GM23338 (cell line): ENCODE data around the gene ATP9A. TPM values are rescaled to one million over a fixed set of nuclear protein-coding genes. Genes with fewer than 3 reads are reported as not detected.

ENCODE experiments used
- ATAC-seq: fragments of 200-7000 bp; cut with Tn5 transposase; 3 replicates; pipeline ENCODE4 v1.9.1; 2020
- DNase-seq: peaks from one replicate; pipeline ENCODE4 v3.0.0-alpha.2; 2015; ENCODE audit warnings: low spot score
- H2AFZ ChIP-seq: fragments of 200-600 bp; sonication (generic); 2 replicates; pipeline ENCODE4 v1.8.0; 2016; ENCODE audit warnings: antibody characterized with exemption, mild to moderate bottlenecking, moderate library complexity
- H3F3A ChIP-seq: fragments of 200-600 bp; sonication (generic); replicated peaks from 2 replicates; pipeline ENCODE4 v1.8.0; 2017; ENCODE audit warnings: antibody characterized with exemption, mixed run types, low read depth
- H3K27ac ChIP-seq: fragments of 200-600 bp; sonication (generic); 2 replicates; pipeline ENCODE4 v1.6.1; 2016; ENCODE audit warnings: low read depth
- H3K27me3 ChIP-seq: fragments of 200-600 bp; sonication (generic); 2 replicates; pipeline ENCODE4 v1.8.0; 2016; ENCODE audit warnings: mild to moderate bottlenecking, mixed run types, moderate library complexity; ENCODE audit not compliant: insufficient read depth
- H3K36me3 ChIP-seq: fragments of 200-600 bp; sonication (generic); 2 replicates; pipeline ENCODE4 v1.8.0; 2016; ENCODE audit warnings: mild to moderate bottlenecking; ENCODE audit not compliant: insufficient read depth
- H3K4me1 ChIP-seq: fragments of 200-600 bp; sonication (generic); 2 replicates; pipeline ENCODE4 v1.8.0; 2016; ENCODE audit warnings: mild to moderate bottlenecking, moderate library complexity; ENCODE audit not compliant: insufficient read depth
- H3K4me2 ChIP-seq: fragments of 200-600 bp; sonication (generic); 2 replicates; pipeline ENCODE4 v1.7.1; 2017; ENCODE audit warnings: mixed run types
- H3K4me3 ChIP-seq: fragments of 200-600 bp; sonication (generic); 2 replicates; pipeline ENCODE4 v1.6.1; 2016; ENCODE audit warnings: mixed run types
- H3K79me2 ChIP-seq: fragments of 200-600 bp; sonication (generic); replicated peaks from 2 replicates; pipeline ENCODE4 v1.8.0; 2017; ENCODE audit warnings: mild to moderate bottlenecking; ENCODE audit not compliant: insufficient read depth
- H3K9me2 ChIP-seq: fragments of 200-600 bp; sonication (generic); 2 replicates; pipeline ENCODE4 v1.8.0; 2017; ENCODE audit not compliant: insufficient read depth
- H4K20me1 ChIP-seq: fragments of 200-600 bp; sonication (generic); replicated peaks from 2 replicates; pipeline ENCODE4 v1.8.0; 2017; ENCODE audit warnings: mild to moderate bottlenecking; ENCODE audit not compliant: insufficient read depth
- H3K27ac Mint-ChIP-seq: 2 replicates; pipeline ENCODE4 v1.8.0; 2020; ENCODE audit warnings: inconsistent platforms, mild to moderate bottlenecking, moderate library complexity, mixed read lengths
- H3K27me3 Mint-ChIP-seq: 3 replicates; pipeline ENCODE4 v1.8.0; 2022; ENCODE audit warnings: low read depth, mild to moderate bottlenecking, moderate library complexity, mixed read lengths, inconsistent platforms; ENCODE audit not compliant: insufficient read depth, poor library complexity
- H3K36me3 Mint-ChIP-seq: 3 replicates; pipeline ENCODE4 v1.8.0; 2021; ENCODE audit warnings: low read depth, mild to moderate bottlenecking, inconsistent platforms, moderate library complexity, mixed read lengths
- H3K4me1 Mint-ChIP-seq: 3 replicates; pipeline ENCODE4 v1.8.0; 2020; ENCODE audit warnings: mild to moderate bottlenecking, inconsistent platforms, mixed read lengths
- H3K4me3 Mint-ChIP-seq: 3 replicates; pipeline ENCODE4 v1.8.0; 2021; ENCODE audit warnings: moderate library complexity, mild to moderate bottlenecking, inconsistent platforms, mixed read lengths
- H3K9me3 Mint-ChIP-seq: 3 replicates; pipeline ENCODE4 v1.8.0; 2020; ENCODE audit warnings: moderate library complexity, mild to moderate bottlenecking, inconsistent platforms, mixed read lengths
- CREB1 ChIP-seq: fragments of 250-450 bp; sonication (Bioruptor Pico); IDR thresholded peaks from 2 replicates; pipeline ENCODE4 v1.5.0; 2020; ENCODE audit warnings: low read depth, mild to moderate bottlenecking, moderate library complexity
- EZH2 ChIP-seq: fragments of 200-600 bp; sonication (generic); IDR thresholded peaks from one replicate; pipeline ENCODE4 v1.8.0; 2017; ENCODE audit warnings: antibody characterized with exemption, mild to moderate bottlenecking, low read depth; ENCODE audit not compliant: unreplicated experiment
- EZH2phosphoT487 ChIP-seq: fragments of 200-600 bp; sonication (generic); IDR thresholded peaks from one replicate; pipeline ENCODE4 v1.8.1; 2018; ENCODE audit warnings: antibody characterized with exemption; ENCODE audit not compliant: unreplicated experiment
- JUNB ChIP-seq: IDR thresholded peaks from one replicate; pipeline ENCODE4 v1.6.1; 2016; ENCODE audit warnings: antibody characterized with exemption; ENCODE audit not compliant: unreplicated experiment
- STAT1 ChIP-seq: IDR thresholded peaks from one replicate; pipeline ENCODE4 v1.6.1; 2016; ENCODE audit warnings: antibody characterized with exemption; ENCODE audit not compliant: unreplicated experiment
- long read RNA-seq: library from polyadenylated mRNA; unstranded; transcript quantifications from one replicate; pipeline ENCODE4 v2.0.0, GENCODE V29; 2020; ENCODE audit not compliant: unreplicated experiment
- polyA plus RNA-seq: library from polyadenylated mRNA; unstranded; fragments of >200 nt; fragmentation: Nextera tagmentation; extraction: Ambion mirVana; gene quantifications from 2 replicates; pipeline ENCODE4 v1.2.1, GENCODE V29; 2016
- total RNA-seq: library from RNA; depleted of rRNA; stranded (reverse); fragments of >200 nt; shearing (Covaris generic); gene quantifications from 2 replicates; pipeline ENCODE4 v1.2.3, GENCODE V29; 2014; rRNA removed
- TF ChIP-seq, protein P1 (sequence below): IDR thresholded peaks from 2 replicates; pipeline ENCODE4 v1.6.1; 2016; ENCODE audit warnings: antibody characterized with exemption
- TF ChIP-seq, protein P2 (sequence below): IDR thresholded peaks from one replicate; pipeline ENCODE4 v1.6.1; 2018; ENCODE audit warnings: antibody characterized with exemption; ENCODE audit not compliant: unreplicated experiment
- TF ChIP-seq, protein P3 (sequence below): fragments of 250-450 bp; sonication (Bioruptor Pico); IDR thresholded peaks from 2 replicates; pipeline ENCODE4 v1.5.0; 2020; ENCODE audit warnings: mild to moderate bottlenecking, moderate library complexity

The ATP9A gene, protein sequence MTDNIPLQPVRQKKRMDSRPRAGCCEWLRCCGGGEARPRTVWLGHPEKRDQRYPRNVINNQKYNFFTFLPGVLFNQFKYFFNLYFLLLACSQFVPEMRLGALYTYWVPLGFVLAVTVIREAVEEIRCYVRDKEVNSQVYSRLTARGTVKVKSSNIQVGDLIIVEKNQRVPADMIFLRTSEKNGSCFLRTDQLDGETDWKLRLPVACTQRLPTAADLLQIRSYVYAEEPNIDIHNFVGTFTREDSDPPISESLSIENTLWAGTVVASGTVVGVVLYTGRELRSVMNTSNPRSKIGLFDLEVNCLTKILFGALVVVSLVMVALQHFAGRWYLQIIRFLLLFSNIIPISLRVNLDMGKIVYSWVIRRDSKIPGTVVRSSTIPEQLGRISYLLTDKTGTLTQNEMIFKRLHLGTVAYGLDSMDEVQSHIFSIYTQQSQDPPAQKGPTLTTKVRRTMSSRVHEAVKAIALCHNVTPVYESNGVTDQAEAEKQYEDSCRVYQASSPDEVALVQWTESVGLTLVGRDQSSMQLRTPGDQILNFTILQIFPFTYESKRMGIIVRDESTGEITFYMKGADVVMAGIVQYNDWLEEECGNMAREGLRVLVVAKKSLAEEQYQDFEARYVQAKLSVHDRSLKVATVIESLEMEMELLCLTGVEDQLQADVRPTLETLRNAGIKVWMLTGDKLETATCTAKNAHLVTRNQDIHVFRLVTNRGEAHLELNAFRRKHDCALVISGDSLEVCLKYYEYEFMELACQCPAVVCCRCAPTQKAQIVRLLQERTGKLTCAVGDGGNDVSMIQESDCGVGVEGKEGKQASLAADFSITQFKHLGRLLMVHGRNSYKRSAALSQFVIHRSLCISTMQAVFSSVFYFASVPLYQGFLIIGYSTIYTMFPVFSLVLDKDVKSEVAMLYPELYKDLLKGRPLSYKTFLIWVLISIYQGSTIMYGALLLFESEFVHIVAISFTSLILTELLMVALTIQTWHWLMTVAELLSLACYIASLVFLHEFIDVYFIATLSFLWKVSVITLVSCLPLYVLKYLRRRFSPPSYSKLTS
- total RNA-seq (4.3 and 5.9 TPM in 2 replicates), polyA plus RNA-seq (0.68 and 0.94 TPM in 2 replicates)
- long read RNA-seq = 0 reads

DNA sequence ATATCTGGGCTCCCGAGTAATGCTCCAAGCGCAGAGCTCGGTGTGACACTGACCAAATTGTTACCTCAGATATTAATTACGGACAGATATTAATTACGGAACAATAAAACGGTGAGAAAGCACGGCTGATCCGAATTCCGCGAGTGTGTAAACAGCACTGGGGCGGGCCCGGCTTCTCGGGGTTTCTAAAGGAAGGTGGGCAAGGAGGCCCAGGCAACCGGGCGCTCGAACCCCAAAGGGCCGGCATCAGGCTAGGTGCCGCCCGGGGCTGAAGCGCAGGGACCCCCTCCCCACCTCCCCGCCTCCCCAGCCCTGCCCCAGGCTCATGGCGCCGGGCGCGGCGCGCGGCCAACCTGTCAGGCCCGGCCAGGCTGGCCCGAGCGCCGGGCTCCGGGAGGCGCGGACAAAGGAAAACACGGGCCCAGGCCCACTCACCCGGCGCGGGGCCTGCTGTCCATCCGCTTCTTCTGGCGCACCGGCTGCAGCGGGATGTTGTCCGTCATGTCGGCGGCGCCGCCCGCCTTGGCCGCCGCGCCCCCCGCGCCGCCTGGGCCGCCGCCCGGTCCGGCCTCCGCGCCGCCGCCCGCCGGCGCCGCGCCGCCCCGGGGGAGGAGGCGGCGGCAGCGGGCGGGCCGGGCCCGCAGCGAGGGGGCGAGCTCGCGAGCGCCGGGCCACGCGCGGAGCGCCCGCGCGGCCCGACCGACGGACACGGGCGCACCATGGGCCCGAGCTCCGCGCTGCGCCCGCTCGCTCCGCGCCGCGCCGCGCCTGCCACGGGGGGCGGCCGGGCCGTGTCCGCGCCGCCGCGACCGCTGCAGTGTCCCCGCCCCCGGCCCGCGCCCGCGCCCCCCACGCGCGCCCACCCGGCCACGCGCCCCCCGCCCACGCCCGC is at the start of gene ATP9A:
Gene ATP9A, minus strand, starts transcription at position 524 of the 892 bp plus-strand sequence. Its CDS starts 21 bp downstream, at position 503.
- H3K27me3 Mint-ChIP-seq = peaks cover 7% of the 10 kb centered on the region
- no peak within 1 kb of the TSS for H3K27ac Mint-ChIP-seq
- no peaks in the 10 kb centered on the region; the same call in 2 of the 3 replicates for H3K36me3 Mint-ChIP-seq
- H4K20me1 ChIP-seq = no peaks in the 10 kb centered on the region; the same call in 1 of the 2 replicates
- H3K4me1 ChIP-seq = no peaks in the 10 kb centered on the region
- H3F3A ChIP-seq = peaks cover 12% of the 10 kb centered on the region
- peak; percentile 60 for DNase-seq
- peaks cover 4% of the 10 kb centered on the region; the same call in 2 of the 3 replicates for H3K4me1 Mint-ChIP-seq
- peak within 1 kb of the TSS; percentile 93 for H3K4me3 ChIP-seq
- peaks cover 7% of the 10 kb centered on the region; the same call in 1 of the 2 replicates for H3K27me3 ChIP-seq
- no peaks in the 10 kb centered on the region for H3K9me2 ChIP-seq
- H3K4me2 ChIP-seq = peak within 1 kb of the TSS; percentile 97
- H3K27ac ChIP-seq = no peak within 1 kb of the TSS
- H3K4me3 Mint-ChIP-seq = peak within 1 kb of the TSS; percentile 78
- ATAC-seq = peak; percentile 66
- no peaks in the 10 kb centered on the region for H3K9me3 Mint-ChIP-seq
- no peaks in the 10 kb centered on the region; the same call in 1 of the 2 replicates for H3K36me3 ChIP-seq
- H2AFZ ChIP-seq = peak within 1 kb of the TSS; percentile 91; the same call in 1 of the 2 replicates
- H3K79me2 ChIP-seq = no peaks in the 10 kb centered on the region
- TF ChIP-seq, protein P1, sequence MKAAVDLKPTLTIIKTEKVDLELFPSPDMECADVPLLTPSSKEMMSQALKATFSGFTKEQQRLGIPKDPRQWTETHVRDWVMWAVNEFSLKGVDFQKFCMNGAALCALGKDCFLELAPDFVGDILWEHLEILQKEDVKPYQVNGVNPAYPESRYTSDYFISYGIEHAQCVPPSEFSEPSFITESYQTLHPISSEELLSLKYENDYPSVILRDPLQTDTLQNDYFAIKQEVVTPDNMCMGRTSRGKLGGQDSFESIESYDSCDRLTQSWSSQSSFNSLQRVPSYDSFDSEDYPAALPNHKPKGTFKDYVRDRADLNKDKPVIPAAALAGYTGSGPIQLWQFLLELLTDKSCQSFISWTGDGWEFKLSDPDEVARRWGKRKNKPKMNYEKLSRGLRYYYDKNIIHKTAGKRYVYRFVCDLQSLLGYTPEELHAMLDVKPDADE = no peak
- TF ChIP-seq EZH2phosphoT487 (no peak), STAT1 (no peak), CREB1 (CRISPR knock-in tag) (no peak), JUNB (no peak), EZH2 (no peak)
- TF ChIP-seq, protein P2, sequence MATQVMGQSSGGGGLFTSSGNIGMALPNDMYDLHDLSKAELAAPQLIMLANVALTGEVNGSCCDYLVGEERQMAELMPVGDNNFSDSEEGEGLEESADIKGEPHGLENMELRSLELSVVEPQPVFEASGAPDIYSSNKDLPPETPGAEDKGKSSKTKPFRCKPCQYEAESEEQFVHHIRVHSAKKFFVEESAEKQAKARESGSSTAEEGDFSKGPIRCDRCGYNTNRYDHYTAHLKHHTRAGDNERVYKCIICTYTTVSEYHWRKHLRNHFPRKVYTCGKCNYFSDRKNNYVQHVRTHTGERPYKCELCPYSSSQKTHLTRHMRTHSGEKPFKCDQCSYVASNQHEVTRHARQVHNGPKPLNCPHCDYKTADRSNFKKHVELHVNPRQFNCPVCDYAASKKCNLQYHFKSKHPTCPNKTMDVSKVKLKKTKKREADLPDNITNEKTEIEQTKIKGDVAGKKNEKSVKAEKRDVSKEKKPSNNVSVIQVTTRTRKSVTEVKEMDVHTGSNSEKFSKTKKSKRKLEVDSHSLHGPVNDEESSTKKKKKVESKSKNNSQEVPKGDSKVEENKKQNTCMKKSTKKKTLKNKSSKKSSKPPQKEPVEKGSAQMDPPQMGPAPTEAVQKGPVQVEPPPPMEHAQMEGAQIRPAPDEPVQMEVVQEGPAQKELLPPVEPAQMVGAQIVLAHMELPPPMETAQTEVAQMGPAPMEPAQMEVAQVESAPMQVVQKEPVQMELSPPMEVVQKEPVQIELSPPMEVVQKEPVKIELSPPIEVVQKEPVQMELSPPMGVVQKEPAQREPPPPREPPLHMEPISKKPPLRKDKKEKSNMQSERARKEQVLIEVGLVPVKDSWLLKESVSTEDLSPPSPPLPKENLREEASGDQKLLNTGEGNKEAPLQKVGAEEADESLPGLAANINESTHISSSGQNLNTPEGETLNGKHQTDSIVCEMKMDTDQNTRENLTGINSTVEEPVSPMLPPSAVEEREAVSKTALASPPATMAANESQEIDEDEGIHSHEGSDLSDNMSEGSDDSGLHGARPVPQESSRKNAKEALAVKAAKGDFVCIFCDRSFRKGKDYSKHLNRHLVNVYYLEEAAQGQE = no peak
- TF ChIP-seq, protein P3, sequence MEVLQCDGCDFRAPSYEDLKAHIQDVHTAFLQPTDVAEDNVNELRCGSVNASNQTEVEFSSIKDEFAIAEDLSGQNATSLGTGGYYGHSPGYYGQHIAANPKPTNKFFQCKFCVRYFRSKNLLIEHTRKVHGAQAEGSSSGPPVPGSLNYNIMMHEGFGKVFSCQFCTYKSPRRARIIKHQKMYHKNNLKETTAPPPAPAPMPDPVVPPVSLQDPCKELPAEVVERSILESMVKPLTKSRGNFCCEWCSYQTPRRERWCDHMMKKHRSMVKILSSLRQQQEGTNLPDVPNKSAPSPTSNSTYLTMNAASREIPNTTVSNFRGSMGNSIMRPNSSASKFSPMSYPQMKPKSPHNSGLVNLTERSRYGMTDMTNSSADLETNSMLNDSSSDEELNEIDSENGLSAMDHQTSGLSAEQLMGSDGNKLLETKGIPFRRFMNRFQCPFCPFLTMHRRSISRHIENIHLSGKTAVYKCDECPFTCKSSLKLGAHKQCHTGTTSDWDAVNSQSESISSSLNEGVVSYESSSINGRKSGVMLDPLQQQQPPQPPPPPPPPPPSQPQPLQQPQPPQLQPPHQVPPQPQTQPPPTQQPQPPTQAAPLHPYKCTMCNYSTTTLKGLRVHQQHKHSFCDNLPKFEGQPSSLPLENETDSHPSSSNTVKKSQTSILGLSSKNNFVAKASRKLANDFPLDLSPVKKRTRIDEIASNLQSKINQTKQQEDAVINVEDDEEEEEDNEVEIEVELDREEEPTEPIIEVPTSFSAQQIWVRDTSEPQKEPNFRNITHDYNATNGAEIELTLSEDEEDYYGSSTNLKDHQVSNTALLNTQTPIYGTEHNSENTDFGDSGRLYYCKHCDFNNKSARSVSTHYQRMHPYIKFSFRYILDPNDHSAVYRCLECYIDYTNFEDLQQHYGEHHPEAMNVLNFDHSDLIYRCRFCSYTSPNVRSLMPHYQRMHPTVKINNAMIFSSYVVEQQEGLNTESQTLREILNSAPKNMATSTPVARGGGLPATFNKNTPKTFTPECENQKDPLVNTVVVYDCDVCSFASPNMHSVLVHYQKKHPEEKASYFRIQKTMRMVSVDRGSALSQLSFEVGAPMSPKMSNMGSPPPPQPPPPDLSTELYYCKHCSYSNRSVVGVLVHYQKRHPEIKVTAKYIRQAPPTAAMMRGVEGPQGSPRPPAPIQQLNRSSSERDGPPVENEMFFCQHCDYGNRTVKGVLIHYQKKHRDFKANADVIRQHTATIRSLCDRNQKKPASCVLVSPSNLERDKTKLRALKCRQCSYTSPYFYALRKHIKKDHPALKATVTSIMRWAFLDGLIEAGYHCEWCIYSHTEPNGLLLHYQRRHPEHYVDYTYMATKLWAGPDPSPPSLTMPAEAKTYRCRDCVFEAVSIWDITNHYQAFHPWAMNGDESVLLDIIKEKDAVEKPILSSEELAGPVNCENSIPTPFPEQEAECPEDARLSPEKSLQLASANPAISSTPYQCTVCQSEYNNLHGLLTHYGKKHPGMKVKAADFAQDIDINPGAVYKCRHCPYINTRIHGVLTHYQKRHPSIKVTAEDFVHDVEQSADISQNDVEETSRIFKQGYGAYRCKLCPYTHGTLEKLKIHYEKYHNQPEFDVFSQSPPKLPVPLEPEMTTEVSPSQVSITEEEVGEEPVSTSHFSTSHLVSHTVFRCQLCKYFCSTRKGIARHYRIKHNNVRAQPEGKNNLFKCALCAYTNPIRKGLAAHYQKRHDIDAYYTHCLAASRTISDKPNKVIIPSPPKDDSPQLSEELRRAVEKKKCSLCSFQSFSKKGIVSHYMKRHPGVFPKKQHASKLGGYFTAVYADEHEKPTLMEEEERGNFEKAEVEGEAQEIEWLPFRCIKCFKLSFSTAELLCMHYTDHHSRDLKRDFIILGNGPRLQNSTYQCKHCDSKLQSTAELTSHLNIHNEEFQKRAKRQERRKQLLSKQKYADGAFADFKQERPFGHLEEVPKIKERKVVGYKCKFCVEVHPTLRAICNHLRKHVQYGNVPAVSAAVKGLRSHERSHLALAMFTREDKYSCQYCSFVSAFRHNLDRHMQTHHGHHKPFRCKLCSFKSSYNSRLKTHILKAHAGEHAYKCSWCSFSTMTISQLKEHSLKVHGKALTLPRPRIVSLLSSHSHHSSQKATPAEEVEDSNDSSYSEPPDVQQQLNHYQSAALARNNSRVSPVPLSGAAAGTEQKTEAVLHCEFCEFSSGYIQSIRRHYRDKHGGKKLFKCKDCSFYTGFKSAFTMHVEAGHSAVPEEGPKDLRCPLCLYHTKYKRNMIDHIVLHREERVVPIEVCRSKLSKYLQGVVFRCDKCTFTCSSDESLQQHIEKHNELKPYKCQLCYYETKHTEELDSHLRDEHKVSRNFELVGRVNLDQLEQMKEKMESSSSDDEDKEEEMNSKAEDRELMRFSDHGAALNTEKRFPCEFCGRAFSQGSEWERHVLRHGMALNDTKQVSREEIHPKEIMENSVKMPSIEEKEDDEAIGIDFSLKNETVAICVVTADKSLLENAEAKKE = no peak
